ENCODE results near the gene RAB3IL1. TPM values are rescaled to one million over a fixed set of nuclear protein-coding genes. Genes with fewer than 3 reads are reported as not detected.
A peak's percentile ranks its signal among the peaks of the same experiment; 100 is the strongest.
"Not testable (repeated sequence)": the region's sequence is repeated elsewhere in the genome, so short reads cannot be mapped to it uniquely, and the experiment has no call there.

The RAB3IL1 gene
- total RNA-seq, 4 donors from 2014 or later = 14.0 to 31.5 (median 14.2) TPM

GRCh38 chr11:61955422-61956135 lies 38.2 kb upstream of the RAB3IL1 start:
- WGBS = 20% methylated on average over 10 of the region's 56 CpGs
- Histone ChIP-seq H3K4me3 (peak overlapping the region; percentile 49 to 64 (median 52)), H3K9me3 (no peaks in the 10 kb centered on the region), H3K27me3 (peaks cover 0 to 36% (median 0%) of the 10 kb centered on the region in 4 donors), H3K4me1 (peaks cover 18 to 35% (median 22%) of the 10 kb centered on the region in 4 donors), H3K36me3 (peaks cover 0 to 29% (median 5%) of the 10 kb centered on the region in 4 donors), H3K27ac (replicated peaks in 1 of 4) (peak overlapping the region; percentile 69 to 81 (median 76))
- DNase-seq (ENCODE audit: extremely low spot score) = no peak
- peak in 1 of 2 donors; percentile 34 for TF ChIP-seq POLR2AphosphoS5 (IDR thresholded peaks at IDR 0.05)
- TF ChIP-seq POLR2A (IDR thresholded peaks at IDR 0.05; ENCODE audit: low read depth) = no peak
- TF ChIP-seq EP300 (IDR thresholded peaks at IDR 0.05) = no peak
- TF ChIP-seq CTCF (IDR thresholded peaks at IDR 0.05) = peak in 1 of 3 experiments; percentile 1
- intact Hi-C loops (cut with DNase I) = no loop called here

GRCh38 chr11:61954851-61955421 lies 37.6 kb upstream of the RAB3IL1 start:
- H3K27me3 ChIP-seq = peaks cover 0 to 36% (median 0%) of the 10 kb centered on the region in 4 donors
- H3K4me3 ChIP-seq = peak overlapping the region; percentile 49 to 64 (median 52)
- no peaks in the 10 kb centered on the region for H3K9me3 ChIP-seq
- TF ChIP-seq CTCF (IDR thresholded peaks at IDR 0.05) (peak in 1 of 3 experiments; percentile 23), POLR2A (IDR thresholded peaks at IDR 0.05; ENCODE audit: low read depth) (peak; percentile 37), POLR2AphosphoS5 (IDR thresholded peaks at IDR 0.05) (peak; percentile 74 to 78), EP300 (IDR thresholded peaks at IDR 0.05) (no peak)
- DNase-seq (ENCODE audit: extremely low spot score) = no peak
- peaks cover 16 to 36% (median 23%) of the 10 kb centered on the region in 4 donors for H3K4me1 ChIP-seq
- peak overlapping the region; percentile 69 to 81 (median 76) for H3K27ac ChIP-seq (replicated peaks in 1 of 4)
- intact Hi-C loops (cut with DNase I) = loop anchor here (5.0 kb wide), 1 partner anchor 127 kb away; no protein-coding TSS in a partner anchor
- H3K36me3 ChIP-seq = peaks cover 0 to 29% (median 5%) of the 10 kb centered on the region in 4 donors
- WGBS = 7% methylated on average over 17 of the region's 21 CpGs

- peak overlapping the region in 2 of 4 donors; percentile 49 to 64 for H3K4me3 ChIP-seq
- peaks cover 0 to 23% (median 5%) of the 10 kb centered on the region in 4 donors for H3K36me3 ChIP-seq
- DNase-seq (ENCODE audit: extremely low spot score) = no peak
- peak overlapping the region; percentile 69 to 81 (median 76) for H3K27ac ChIP-seq (replicated peaks in 1 of 4)
- TF ChIP-seq EP300 (IDR thresholded peaks at IDR 0.05) (no peak), POLR2AphosphoS5 (IDR thresholded peaks at IDR 0.05) (no peak), POLR2A (IDR thresholded peaks at IDR 0.05; ENCODE audit: low read depth) (no peak), CTCF (IDR thresholded peaks at IDR 0.05) (no peak)
- WGBS = 97% methylated on average over 9 of the region's 9 CpGs
- no peaks in the 10 kb centered on the region for H3K9me3 ChIP-seq
- peaks cover 0 to 36% (median 0%) of the 10 kb centered on the region in 4 donors for H3K27me3 ChIP-seq
- peaks cover 19 to 42% (median 29%) of the 10 kb centered on the region in 4 donors for H3K4me1 ChIP-seq
- intact Hi-C loops (cut with DNase I) = loop anchor here (5.0 kb wide), 1 partner anchor 128 kb away; no protein-coding TSS in a partner anchor
These were observed 36.9 kb upstream of the RAB3IL1 start for GRCh38 chr11:61954106-61954850.

- H3K9me3 ChIP-seq; DNase-seq (ENCODE audit: extremely low spot score); H3K27ac ChIP-seq (replicated peaks in 1 of 4); H3K4me3 ChIP-seq: not testable (repeated sequence)
- Histone ChIP-seq H3K4me1 (peaks cover 21 to 49% (median 36%) of the 10 kb centered on the region in 4 donors), H3K36me3 (peaks cover 0 to 18% (median 5%) of the 10 kb centered on the region in 4 donors), H3K27me3 (peaks cover 0 to 36% (median 0%) of the 10 kb centered on the region in 4 donors)
- intact Hi-C loops (cut with DNase I) = loop anchor here (5.0 kb wide), 1 partner anchor 129 kb away; no protein-coding TSS in a partner anchor
- WGBS = 93% methylated on average over 5 of the region's 5 CpGs
These were observed 36.3 kb upstream of the RAB3IL1 start for GRCh38 chr11:61953632-61954031.
